A673 (cell line): Measurements from ENCODE around the gene MEOX1.

ENCODE experiments used
- EZH2 ChIP-seq: fragments of 200-600 bp; sonication (generic); IDR thresholded peaks from 2 replicates; pipeline ENCODE4 v1.6.1; 2017; ENCODE audit warnings: borderline replicate concordance, low read depth, mild to moderate bottlenecking, mixed read lengths, antibody characterized with exemption, low read length; ENCODE audit not compliant: poor library complexity, severe bottlenecking
- TF ChIP-seq, protein P1 (sequence below): fragments of 300-800, 200-600 bp; sonication (generic); conservative IDR thresholded peaks from 2 replicates; pipeline ENCODE4 v1.5.1; 2017; ENCODE audit warnings: low read depth, mild to moderate bottlenecking, antibody characterized with exemption, low read length, moderate library complexity, mixed read lengths

DNA sequence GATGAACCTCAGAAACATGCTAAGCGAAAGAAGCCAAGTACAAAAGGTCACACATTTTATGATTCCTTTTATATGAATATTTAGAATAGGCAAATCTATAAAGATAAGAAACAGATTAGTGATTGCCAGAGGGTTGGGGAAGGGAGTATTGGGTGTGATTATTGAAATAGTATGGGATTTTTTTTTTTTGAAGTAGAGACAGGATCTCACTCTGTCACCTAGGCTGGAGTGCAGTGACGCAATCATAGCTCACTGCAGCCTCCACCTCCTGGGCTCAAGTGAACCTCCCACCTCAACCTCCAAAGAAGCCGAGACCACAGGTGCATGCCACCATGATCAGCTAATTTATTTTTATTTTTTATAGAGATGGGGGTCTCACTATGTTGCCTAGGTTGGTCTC is 35.7 kb downstream of the MEOX1 start:
- TF ChIP-seq, protein P1, sequence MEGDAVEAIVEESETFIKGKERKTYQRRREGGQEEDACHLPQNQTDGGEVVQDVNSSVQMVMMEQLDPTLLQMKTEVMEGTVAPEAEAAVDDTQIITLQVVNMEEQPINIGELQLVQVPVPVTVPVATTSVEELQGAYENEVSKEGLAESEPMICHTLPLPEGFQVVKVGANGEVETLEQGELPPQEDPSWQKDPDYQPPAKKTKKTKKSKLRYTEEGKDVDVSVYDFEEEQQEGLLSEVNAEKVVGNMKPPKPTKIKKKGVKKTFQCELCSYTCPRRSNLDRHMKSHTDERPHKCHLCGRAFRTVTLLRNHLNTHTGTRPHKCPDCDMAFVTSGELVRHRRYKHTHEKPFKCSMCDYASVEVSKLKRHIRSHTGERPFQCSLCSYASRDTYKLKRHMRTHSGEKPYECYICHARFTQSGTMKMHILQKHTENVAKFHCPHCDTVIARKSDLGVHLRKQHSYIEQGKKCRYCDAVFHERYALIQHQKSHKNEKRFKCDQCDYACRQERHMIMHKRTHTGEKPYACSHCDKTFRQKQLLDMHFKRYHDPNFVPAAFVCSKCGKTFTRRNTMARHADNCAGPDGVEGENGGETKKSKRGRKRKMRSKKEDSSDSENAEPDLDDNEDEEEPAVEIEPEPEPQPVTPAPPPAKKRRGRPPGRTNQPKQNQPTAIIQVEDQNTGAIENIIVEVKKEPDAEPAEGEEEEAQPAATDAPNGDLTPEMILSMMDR: no peak
- TF ChIP-seq EZH2: no peak
